ENCODE data around the gene AP1G2.
"Not testable (repeated sequence)": the region's sequence is repeated elsewhere in the genome, so short reads cannot be mapped to it uniquely, and the experiment has no call there.

Gene AP1G2

DNA sequence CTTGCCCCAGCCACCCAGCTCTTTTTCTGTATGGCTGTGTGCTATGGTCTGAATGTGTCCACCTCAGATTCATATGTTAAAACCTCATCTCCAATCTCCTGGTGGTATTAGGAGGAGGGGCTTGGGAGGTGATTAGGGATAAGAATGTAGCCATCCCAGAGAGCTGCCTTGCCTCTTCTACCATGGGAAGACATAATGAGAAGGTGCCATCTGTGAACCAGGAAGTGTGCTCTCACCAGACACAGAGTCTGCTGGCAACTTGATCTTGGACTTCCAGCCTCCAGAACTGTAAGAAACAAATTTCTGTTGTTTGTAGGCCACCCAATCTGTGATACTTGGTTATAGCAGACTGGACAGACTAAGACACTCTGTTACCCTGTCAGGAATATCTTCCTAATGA lies 33.8 kb upstream of the AP1G2 start:
- Histone ChIP-seq H3K36me3 (ENCODE audit: insufficient read depth, low read length) (no peaks in the 10 kb centered on the region), H3K9ac (ENCODE audit: insufficient read length) (no peak overlapping the region), H3K27ac (no peak overlapping the region), H3K9me3 (ENCODE audit: low read depth, low read length) (no peaks in the 10 kb centered on the region), H3K4me3 (no peak overlapping the region)
- TF ChIP-seq EZH2 (IDR thresholded peaks at IDR 0.05) (no peak), FOXP2 (optimal IDR thresholded peaks at IDR 0.05; ENCODE audit: control extremely low read depth, extremely low read length, insufficient read depth) (no peak), POLR2AphosphoS5 (IDR thresholded peaks at IDR 0.05; ENCODE audit: borderline replicate concordance, low read depth, low read length) (no peak)
- no peak for DNase-seq (ENCODE audit: low read depth, low spot score)

DNA sequence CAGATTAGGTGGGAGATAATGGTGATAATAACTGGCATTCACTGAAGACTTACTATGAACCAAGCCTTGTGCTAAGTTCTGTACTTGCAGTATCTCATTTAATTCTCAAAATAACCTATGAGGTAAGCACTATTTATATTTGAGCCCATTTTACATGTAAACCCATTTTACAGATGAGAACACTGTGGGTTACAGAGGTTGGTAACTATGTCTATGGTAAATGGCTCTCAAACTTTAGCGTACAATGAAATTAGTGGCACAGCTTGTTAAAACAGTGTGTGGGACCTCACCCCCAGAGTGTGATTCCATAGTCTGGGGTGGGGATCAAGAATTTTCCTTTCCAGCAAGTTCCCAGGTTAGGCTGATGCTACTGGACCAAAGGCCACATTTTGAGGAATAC lies 33.2 kb upstream of the AP1G2 start:
- H3K27ac ChIP-seq, result no peak overlapping the region
- no peak for TF ChIP-seq FOXP2 (optimal IDR thresholded peaks at IDR 0.05; ENCODE audit: control extremely low read depth, extremely low read length, insufficient read depth)
- TF ChIP-seq EZH2 (IDR thresholded peaks at IDR 0.05), result no peak
- no peak for TF ChIP-seq POLR2AphosphoS5 (IDR thresholded peaks at IDR 0.05; ENCODE audit: borderline replicate concordance, low read depth, low read length)

GRCh38 chr14:23600322-23600707 lies 32.7 kb upstream of the AP1G2 start:
- Histone ChIP-seq H3K9ac (ENCODE audit: insufficient read length) (no peak overlapping the region), H3K27ac (no peak overlapping the region), H3K36me3 (ENCODE audit: insufficient read depth, low read length) (no peaks in the 10 kb centered on the region), H3K4me3 (no peak overlapping the region), H3K9me3 (ENCODE audit: low read depth, low read length) (no peaks in the 10 kb centered on the region)
- no peak for TF ChIP-seq EZH2 (IDR thresholded peaks at IDR 0.05)
- no peak for TF ChIP-seq POLR2AphosphoS5 (IDR thresholded peaks at IDR 0.05; ENCODE audit: borderline replicate concordance, low read depth, low read length)
- no peak for DNase-seq (ENCODE audit: low read depth, low spot score)

More for the DNA sequence above, 33.2 kb upstream of the AP1G2 start:
- DNase-seq (ENCODE audit: low read depth, low spot score), result no peak
- Histone ChIP-seq H3K4me3 (no peak overlapping the region), H3K9me3 (ENCODE audit: low read depth, low read length) (no peaks in the 10 kb centered on the region), H3K9ac (ENCODE audit: insufficient read length) (no peak overlapping the region), H3K36me3 (ENCODE audit: insufficient read depth, low read length) (no peaks in the 10 kb centered on the region)

DNA sequence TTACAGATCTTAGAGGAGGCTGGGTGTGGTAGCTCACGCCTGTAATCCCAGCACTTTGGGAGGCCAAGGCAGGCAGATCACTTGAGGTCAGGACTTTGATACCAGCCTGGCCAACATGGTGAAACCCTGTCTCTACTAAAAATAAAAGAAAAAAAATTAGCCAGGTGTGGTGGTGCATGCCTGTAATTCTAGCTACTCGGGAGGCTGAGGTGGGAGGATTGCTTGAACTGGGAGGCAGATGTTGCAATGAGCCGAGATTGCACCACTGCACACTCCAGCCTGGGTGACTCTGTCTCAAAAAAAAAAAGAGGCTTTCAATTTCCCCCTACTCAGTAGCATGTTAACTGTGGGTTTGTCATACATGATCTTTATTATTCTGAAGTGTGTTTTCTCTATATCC lies 26.6 kb upstream of the AP1G2 start:
- not testable (repeated sequence) for H3K27ac ChIP-seq; DNase-seq (ENCODE audit: low read depth, low spot score); H3K36me3 ChIP-seq (ENCODE audit: insufficient read depth, low read length); H3K9me3 ChIP-seq (ENCODE audit: low read depth, low read length); H3K4me3 ChIP-seq; H3K9ac ChIP-seq (ENCODE audit: insufficient read length)

GRCh38 chr14:23590198-23590597 lies 22.6 kb upstream of the AP1G2 start:
- H3K9me3 ChIP-seq (ENCODE audit: low read depth, low read length), result no peaks in the 10 kb centered on the region
- no peak overlapping the region for H3K27ac ChIP-seq
- no peak for DNase-seq (ENCODE audit: low read depth, low spot score)
- H3K36me3 ChIP-seq (ENCODE audit: insufficient read depth, low read length), result no peaks in the 10 kb centered on the region
- H3K9ac ChIP-seq (ENCODE audit: insufficient read length), result no peak overlapping the region
- TF ChIP-seq FOXP2 (optimal IDR thresholded peaks at IDR 0.05; ENCODE audit: control extremely low read depth, extremely low read length, insufficient read depth), result no peak
- no peak for TF ChIP-seq EZH2 (IDR thresholded peaks at IDR 0.05)
- no peak for TF ChIP-seq POLR2AphosphoS5 (IDR thresholded peaks at IDR 0.05; ENCODE audit: borderline replicate concordance, low read depth, low read length)
- H3K4me3 ChIP-seq, result no peak overlapping the region

GRCh38 chr14:23589606-23590005 lies 22.0 kb upstream of the AP1G2 start:
- DNase-seq (ENCODE audit: low read depth, low spot score), result no peak
- no peak for TF ChIP-seq EZH2 (IDR thresholded peaks at IDR 0.05)
- TF ChIP-seq FOXP2 (optimal IDR thresholded peaks at IDR 0.05; ENCODE audit: control extremely low read depth, extremely low read length, insufficient read depth), result no peak
- no peak for TF ChIP-seq POLR2AphosphoS5 (IDR thresholded peaks at IDR 0.05; ENCODE audit: borderline replicate concordance, low read depth, low read length)
- no peaks in the 10 kb centered on the region for H3K9me3 ChIP-seq (ENCODE audit: low read depth, low read length)
- H3K9ac ChIP-seq (ENCODE audit: insufficient read length), result no peak overlapping the region
- H3K4me3 ChIP-seq, result no peak overlapping the region
- H3K36me3 ChIP-seq (ENCODE audit: insufficient read depth, low read length), result no peaks in the 10 kb centered on the region
- no peak overlapping the region for H3K27ac ChIP-seq

GRCh38 chr14:23588884-23589598 lies 21.4 kb upstream of the AP1G2 start:
- no peak for DNase-seq (ENCODE audit: low read depth, low spot score)
- H3K27ac ChIP-seq, result no peak overlapping the region
- H3K9me3 ChIP-seq (ENCODE audit: low read depth, low read length), result no peaks in the 10 kb centered on the region
- no peaks in the 10 kb centered on the region for H3K36me3 ChIP-seq (ENCODE audit: insufficient read depth, low read length)
- no peak overlapping the region for H3K4me3 ChIP-seq
- TF ChIP-seq POLR2AphosphoS5 (IDR thresholded peaks at IDR 0.05; ENCODE audit: borderline replicate concordance, low read depth, low read length) (no peak), FOXP2 (optimal IDR thresholded peaks at IDR 0.05; ENCODE audit: control extremely low read depth, extremely low read length, insufficient read depth) (no peak), EZH2 (IDR thresholded peaks at IDR 0.05) (no peak)
- H3K9ac ChIP-seq (ENCODE audit: insufficient read length), result no peak overlapping the region

- not testable (repeated sequence) for DNase-seq (ENCODE audit: low read depth, low spot score); H3K4me3 ChIP-seq; H3K27ac ChIP-seq; H3K36me3 ChIP-seq (ENCODE audit: insufficient read depth, low read length); H3K9me3 ChIP-seq (ENCODE audit: low read depth, low read length); H3K9ac ChIP-seq (ENCODE audit: insufficient read length)
These were observed 17.1 kb upstream of the AP1G2 start for GRCh38 chr14:23584527-23585203.

DNA sequence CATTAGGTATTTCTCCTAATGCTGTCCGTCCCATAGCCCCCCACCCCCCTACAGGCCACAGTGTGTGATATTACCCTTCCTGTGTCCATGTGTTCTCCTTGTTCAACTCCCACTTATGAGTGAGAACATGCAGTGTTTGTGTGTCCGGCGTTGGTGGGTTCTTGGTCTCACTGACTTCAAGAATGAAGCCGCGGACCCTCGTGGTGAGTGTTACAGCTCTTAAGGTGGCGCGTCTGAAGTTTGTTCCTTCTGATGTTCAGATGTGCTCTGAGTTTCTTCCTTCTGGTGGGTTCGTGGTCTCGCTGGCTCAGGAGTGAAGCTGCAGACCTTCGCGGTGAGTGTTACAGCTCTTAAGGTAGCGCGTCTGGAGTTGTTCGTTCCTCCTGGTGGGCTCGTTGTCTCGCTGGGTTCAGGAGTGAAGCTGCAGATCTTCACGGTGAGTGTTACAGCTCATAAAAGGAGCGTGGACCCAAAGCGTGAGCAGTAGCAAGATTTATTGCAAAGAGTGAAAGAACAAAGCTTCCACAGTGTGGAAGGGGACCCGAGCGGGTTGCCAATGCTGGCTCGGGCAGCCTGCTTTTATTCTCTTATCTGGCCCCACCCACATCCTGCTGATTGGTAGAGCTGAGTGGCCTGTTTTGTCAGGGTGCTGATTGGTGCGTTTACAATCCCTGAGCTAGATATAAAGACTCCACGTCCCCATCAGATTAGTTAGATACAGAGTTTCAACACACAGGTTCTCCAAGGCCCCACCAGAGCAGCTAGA lies 16.4 kb upstream of the AP1G2 start:
- H3K27ac ChIP-seq; DNase-seq (ENCODE audit: low read depth, low spot score); H3K9me3 ChIP-seq (ENCODE audit: low read depth, low read length); H3K9ac ChIP-seq (ENCODE audit: insufficient read length); H3K4me3 ChIP-seq; H3K36me3 ChIP-seq (ENCODE audit: insufficient read depth, low read length): not testable (repeated sequence)
